HepG2 (cell line): ENCODE data around the gene YWHAH. TPM values are rescaled to one million over a fixed set of nuclear protein-coding genes. Genes with fewer than 3 reads are reported as not detected.

Source experiments
- EED ChIP-seq: sonication (generic); formaldehyde crosslinking; IDR thresholded peaks from 2 replicates; pipeline ENCODE4 v1.5.0; 2020; ENCODE audit warnings: mild to moderate bottlenecking, missing genetic modification reagents
- HNF4G ChIP-seq, 2 experiments: sonication (generic) in 1 of 2; formaldehyde crosslinking in 1 of 2; IDR thresholded peaks; 2 replicates each; pipeline versions ENCODE4 v1.4.0 to v1.6.1; 2011 to 2020; ENCODE audit warnings: borderline replicate concordance in 2 of 2, low read depth in 2 of 2, mild to moderate bottlenecking in 2 of 2, low read length in 1 of 2, missing genetic modification reagents in 1 of 2, moderate library complexity in 1 of 2
- ISX ChIP-seq: sonication (generic); formaldehyde crosslinking; conservative IDR thresholded peaks from 2 replicates; pipeline ENCODE4 v1.5.0; 2020; ENCODE audit warnings: missing genetic modification reagents
- KAT2B ChIP-seq: fragments of 150-350 bp; IDR thresholded peaks from 2 replicates; pipeline ENCODE4 v1.6.1; 2014; ENCODE audit warnings: low read depth, low read length, borderline replicate concordance
- KDM5A ChIP-seq: fragments of 200-600 bp; sonication (generic); IDR thresholded peaks from 2 replicates; pipeline ENCODE4 v1.7.0; 2018; ENCODE audit warnings: antibody characterized with exemption, mild to moderate bottlenecking, low read length, borderline replicate concordance
- MATR3 ChIP-seq: sonication (generic); formaldehyde crosslinking; IDR thresholded peaks from 2 replicates; pipeline ENCODE4 v1.4.0; 2020; ENCODE audit warnings: missing genetic modification reagents
- MED13 ChIP-seq: sonication (generic); formaldehyde crosslinking; IDR thresholded peaks from 2 replicates; pipeline ENCODE4 v1.5.0; 2020; ENCODE audit warnings: missing genetic modification reagents
- MTF2 ChIP-seq: sonication (generic); formaldehyde crosslinking; IDR thresholded peaks from 2 replicates; pipeline ENCODE4 v1.5.0; 2020; ENCODE audit warnings: missing genetic modification reagents, borderline replicate concordance
- MYC ChIP-seq: sonication (generic); formaldehyde crosslinking; IDR thresholded peaks from 2 replicates; pipeline ENCODE4 v1.9.0; 2021; ENCODE audit warnings: missing genetic modification reagents, borderline replicate concordance
- NR1H2 ChIP-seq: sonication (generic); formaldehyde crosslinking; IDR thresholded peaks from 2 replicates; pipeline ENCODE4 v1.8.1; 2022; ENCODE audit warnings: low read depth, missing genetic modification reagents, borderline replicate concordance
- POLR2A ChIP-seq, 2 experiments: IDR thresholded peaks; 2 replicates each; pipeline ENCODE4 v1.6.1; 2011; ENCODE audit warnings: low read depth in 2 of 2, low read length in 2 of 2, mild to moderate bottlenecking in 1 of 2, moderate library complexity in 1 of 2; ENCODE audit not compliant: insufficient read depth in 1 of 2
- PTBP1 ChIP-seq: fragments of 200-400 bp; formaldehyde crosslinking; IDR thresholded peaks from 2 replicates; pipeline ENCODE4 v1.6.1; 2018; ENCODE audit warnings: low read length, low read depth; ENCODE audit not compliant: poor library complexity, severe bottlenecking
- RNF2 ChIP-seq: fragments of 450-650 bp; conservative IDR thresholded peaks from 2 replicates; pipeline ENCODE4 v1.6.1; 2016; ENCODE audit warnings: low read depth
- TAF1 ChIP-seq: sonication (generic); formaldehyde crosslinking; IDR thresholded peaks from 2 replicates; pipeline ENCODE4 v1.4.0; 2020; ENCODE audit warnings: missing genetic modification reagents
- TEAD3 ChIP-seq: optimal IDR thresholded peaks from 2 replicates; pipeline ENCODE3; 2016; ENCODE audit warnings: borderline replicate concordance
- ZC3H4 ChIP-seq: sonication (generic); formaldehyde crosslinking; IDR thresholded peaks from 2 replicates; pipeline ENCODE4 v1.4.0; 2020; ENCODE audit warnings: missing genetic modification reagents, borderline replicate concordance
- ZNF337 ChIP-seq: sonication (generic); formaldehyde crosslinking; IDR thresholded peaks from 2 replicates; pipeline ENCODE4 v1.5.1; 2020; ENCODE audit warnings: missing genetic modification reagents, low read depth, mild to moderate bottlenecking, borderline replicate concordance
- ZNF33B ChIP-seq: sonication (generic); formaldehyde crosslinking; IDR thresholded peaks from 2 replicates; pipeline ENCODE4 v1.5.1; 2020; ENCODE audit warnings: mild to moderate bottlenecking, missing genetic modification reagents
- ZNF446 ChIP-seq: sonication (generic); formaldehyde crosslinking; IDR thresholded peaks from 2 replicates; pipeline ENCODE4 v1.5.0; 2020; ENCODE audit warnings: mild to moderate bottlenecking, missing genetic modification reagents
- ZNF614 ChIP-seq: IDR thresholded peaks from 2 replicates; pipeline ENCODE4 v1.6.1; 2018; ENCODE audit warnings: missing biosample characterization, missing genetic modification reagents, inconsistent platforms, borderline replicate concordance
- ZNF737 ChIP-seq: sonication (generic); formaldehyde crosslinking; IDR thresholded peaks from 2 replicates; pipeline ENCODE4 v1.5.0; 2020; ENCODE audit warnings: missing genetic modification reagents, mild to moderate bottlenecking, borderline replicate concordance
- ZNF766 ChIP-seq: sonication (generic); formaldehyde crosslinking; IDR thresholded peaks from 2 replicates; pipeline ENCODE4 v1.5.0; 2020; ENCODE audit warnings: missing genetic modification reagents, borderline replicate concordance
- ZNF839 ChIP-seq: sonication (generic); formaldehyde crosslinking; IDR thresholded peaks from 2 replicates; pipeline ENCODE4 v1.4.0; 2020; ENCODE audit warnings: missing genetic modification reagents, mild to moderate bottlenecking, borderline replicate concordance
- ZNF883 ChIP-seq: sonication (generic); formaldehyde crosslinking; IDR thresholded peaks from 2 replicates; pipeline ENCODE4 v1.5.1; 2020; ENCODE audit warnings: mild to moderate bottlenecking, missing genetic modification reagents; ENCODE audit errors: not compliant biosample characterization
- polyA plus RNA-seq, 8 experiments: library from polyadenylated mRNA; depleted of rRNA in 3 of 8; stranded (reverse) in 7 of 8; unstranded in 1 of 8; fragments of >200 nt; fragmentation: Illumina TruSeq in 4 of 8; extraction: Trizol in 4 of 8; gene quantifications; 2 replicates each; pipeline versions ENCODE4 v1.2.1 to v1.2.3, GENCODE V29; 2011 to 2016; ENCODE audit warnings: low read depth in 4 of 8, missing spikeins in 1 of 8, mixed read lengths in 1 of 8; ENCODE audit not compliant: insufficient read depth in 1 of 8
- total RNA-seq, 5 experiments: library from RNA; depleted of rRNA; stranded (reverse); fragments of >200 nt; fragmentation: Illumina TruSeq; extraction: Trizol; gene quantifications; 2 replicates each; pipeline ENCODE4 v1.2.3, GENCODE V29; 2016; ENCODE audit warnings: low read depth in 1 of 5
- TF ChIP-seq, protein P1 (sequence below): sonication (generic); formaldehyde crosslinking; IDR thresholded peaks from 2 replicates; pipeline ENCODE4 v1.5.0; 2020; ENCODE audit warnings: missing genetic modification reagents
- TF ChIP-seq, protein P2 (sequence below): sonication (generic); formaldehyde crosslinking; conservative IDR thresholded peaks from 2 replicates; pipeline ENCODE4 v1.4.0; 2020; ENCODE audit warnings: mild to moderate bottlenecking, missing genetic modification reagents, moderate library complexity
- TF ChIP-seq, protein P3 (sequence below): IDR thresholded peaks from 2 replicates; pipeline ENCODE4 v1.6.1; 2016; ENCODE audit warnings: low read depth, borderline replicate concordance

The YWHAH gene
- total and polyA plus RNA-seq, 2 of the 13 experiments (the other 11 are each of a cell fraction or from before 2014, with no cell fraction given) = 35.6 to 92.7 TPM

DNA sequence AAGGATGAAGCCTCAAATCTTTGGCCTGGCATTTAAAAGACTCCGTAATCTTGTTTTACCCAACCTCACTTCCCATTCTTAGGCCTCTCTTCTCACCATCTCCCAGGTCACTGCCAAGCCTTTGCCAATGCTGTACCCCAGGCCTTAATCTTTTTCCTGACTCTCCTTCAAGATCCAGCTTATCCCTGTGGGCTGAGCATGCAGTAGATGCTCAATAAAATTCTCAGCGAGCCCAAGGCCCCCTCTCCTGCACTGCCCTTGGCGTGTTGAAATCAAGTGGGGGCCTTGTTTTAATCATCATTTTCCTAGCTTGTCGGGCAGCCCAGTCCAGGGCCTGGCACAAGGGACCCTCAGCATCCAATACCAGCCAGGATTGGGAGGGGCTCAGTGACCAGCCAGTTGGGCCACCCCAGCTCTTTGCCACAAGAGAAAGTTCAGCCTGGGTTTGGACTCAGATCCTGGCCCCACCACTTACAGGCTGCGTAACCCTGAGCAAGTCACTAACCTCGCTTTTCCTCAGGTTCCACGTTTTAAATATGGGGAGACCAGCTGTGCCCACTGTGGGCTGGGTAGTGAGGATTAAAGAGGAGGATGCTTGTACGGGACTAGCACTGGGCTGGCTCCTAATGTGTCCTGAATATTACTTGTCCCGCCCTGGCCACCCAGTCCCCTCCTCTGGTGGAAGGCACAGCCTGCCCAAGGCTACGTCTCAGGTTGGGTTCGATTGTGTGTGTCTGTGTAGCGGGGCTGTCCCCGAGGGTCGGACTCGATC, 943 bp upstream of the YWHAH start (continued):
- TF ChIP-seq ZNF33B (CRISPR knock-in tag) = no peak
- no peak for TF ChIP-seq MED13 (CRISPR knock-in tag)
- TF ChIP-seq TEAD3 (CRISPR knock-in tag) = no peak
- TF ChIP-seq POLR2A (IDR thresholded peaks at IDR 0.05; ENCODE audit: insufficient read depth in 1 of 2, low read depth in 2 of 2, low read length in 2 of 2) = peak in 1 of 2 experiments; percentile 52; a peak in 2 of 4 replicates
- no peak for TF ChIP-seq HNF4G (IDR thresholded peaks at IDR 0.05; ENCODE audit: borderline replicate concordance, low read depth, low read length)
- TF ChIP-seq HNF4G (CRISPR knock-in tag; IDR thresholded peaks at IDR 0.05; ENCODE audit: borderline replicate concordance, low read depth) = no peak
- TF ChIP-seq ZNF446 = no peak
- no peak for TF ChIP-seq ZNF766 (CRISPR knock-in tag)
- no peak for TF ChIP-seq ZNF337 (CRISPR knock-in tag)
- no peak for TF ChIP-seq TAF1 (CRISPR knock-in tag)
- TF ChIP-seq KDM5A = no peak
- TF ChIP-seq ZNF883 (CRISPR knock-in tag) = peak; percentile 12
- no peak for TF ChIP-seq NR1H2 (CRISPR knock-in tag)
- TF ChIP-seq KAT2B = no peak
- TF ChIP-seq ZNF839 (CRISPR knock-in tag) = no peak
- TF ChIP-seq ZNF737 (CRISPR knock-in tag) = no peak
- TF ChIP-seq ZC3H4 (CRISPR knock-in tag) = no peak
- TF ChIP-seq, protein P1, sequence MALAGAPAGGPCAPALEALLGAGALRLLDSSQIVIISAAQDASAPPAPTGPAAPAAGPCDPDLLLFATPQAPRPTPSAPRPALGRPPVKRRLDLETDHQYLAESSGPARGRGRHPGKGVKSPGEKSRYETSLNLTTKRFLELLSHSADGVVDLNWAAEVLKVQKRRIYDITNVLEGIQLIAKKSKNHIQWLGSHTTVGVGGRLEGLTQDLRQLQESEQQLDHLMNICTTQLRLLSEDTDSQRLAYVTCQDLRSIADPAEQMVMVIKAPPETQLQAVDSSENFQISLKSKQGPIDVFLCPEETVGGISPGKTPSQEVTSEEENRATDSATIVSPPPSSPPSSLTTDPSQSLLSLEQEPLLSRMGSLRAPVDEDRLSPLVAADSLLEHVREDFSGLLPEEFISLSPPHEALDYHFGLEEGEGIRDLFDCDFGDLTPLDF (CRISPR knock-in tag) = no peak
- TF ChIP-seq, protein P2, sequence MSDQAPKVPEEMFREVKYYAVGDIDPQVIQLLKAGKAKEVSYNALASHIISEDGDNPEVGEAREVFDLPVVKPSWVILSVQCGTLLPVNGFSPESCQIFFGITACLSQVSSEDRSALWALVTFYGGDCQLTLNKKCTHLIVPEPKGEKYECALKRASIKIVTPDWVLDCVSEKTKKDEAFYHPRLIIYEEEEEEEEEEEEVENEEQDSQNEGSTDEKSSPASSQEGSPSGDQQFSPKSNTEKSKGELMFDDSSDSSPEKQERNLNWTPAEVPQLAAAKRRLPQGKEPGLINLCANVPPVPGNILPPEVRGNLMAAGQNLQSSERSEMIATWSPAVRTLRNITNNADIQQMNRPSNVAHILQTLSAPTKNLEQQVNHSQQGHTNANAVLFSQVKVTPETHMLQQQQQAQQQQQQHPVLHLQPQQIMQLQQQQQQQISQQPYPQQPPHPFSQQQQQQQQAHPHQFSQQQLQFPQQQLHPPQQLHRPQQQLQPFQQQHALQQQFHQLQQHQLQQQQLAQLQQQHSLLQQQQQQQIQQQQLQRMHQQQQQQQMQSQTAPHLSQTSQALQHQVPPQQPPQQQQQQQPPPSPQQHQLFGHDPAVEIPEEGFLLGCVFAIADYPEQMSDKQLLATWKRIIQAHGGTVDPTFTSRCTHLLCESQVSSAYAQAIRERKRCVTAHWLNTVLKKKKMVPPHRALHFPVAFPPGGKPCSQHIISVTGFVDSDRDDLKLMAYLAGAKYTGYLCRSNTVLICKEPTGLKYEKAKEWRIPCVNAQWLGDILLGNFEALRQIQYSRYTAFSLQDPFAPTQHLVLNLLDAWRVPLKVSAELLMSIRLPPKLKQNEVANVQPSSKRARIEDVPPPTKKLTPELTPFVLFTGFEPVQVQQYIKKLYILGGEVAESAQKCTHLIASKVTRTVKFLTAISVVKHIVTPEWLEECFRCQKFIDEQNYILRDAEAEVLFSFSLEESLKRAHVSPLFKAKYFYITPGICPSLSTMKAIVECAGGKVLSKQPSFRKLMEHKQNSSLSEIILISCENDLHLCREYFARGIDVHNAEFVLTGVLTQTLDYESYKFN (CRISPR knock-in tag) = no peak
- TF ChIP-seq, protein P3, sequence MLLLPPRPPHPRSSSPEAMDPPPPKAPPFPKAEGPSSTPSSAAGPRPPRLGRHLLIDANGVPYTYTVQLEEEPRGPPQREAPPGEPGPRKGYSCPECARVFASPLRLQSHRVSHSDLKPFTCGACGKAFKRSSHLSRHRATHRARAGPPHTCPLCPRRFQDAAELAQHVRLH (CRISPR knock-in tag) = no peak
- TF ChIP-seq EED = no peak
- TF ChIP-seq MATR3 (CRISPR knock-in tag) = no peak
- TF ChIP-seq MTF2 (CRISPR knock-in tag) = no peak
- TF ChIP-seq RNF2 = no peak
- TF ChIP-seq ISX (CRISPR knock-in tag) = no peak
- TF ChIP-seq MYC (CRISPR knock-in tag) = no peak
- TF ChIP-seq PTBP1 = no peak
- TF ChIP-seq ZNF614 (CRISPR knock-in tag) = no peak
